Small intestine (tissue), 7 donors: ENCODE measurements around the gene KLHL25. TPM values are rescaled to one million over a fixed set of nuclear protein-coding genes. Genes with fewer than 3 reads are reported as not detected.
A peak's percentile ranks its signal among the peaks of the same experiment; 100 is the strongest.

Experiments
- DNase-seq, 2 donors: peaks; one replicate each; pipeline versions ENCODE4 v3.0.0 to v3.0.0-alpha.2; 2013
- FAIRE-seq: peaks from 2 replicates; lab custom pipeline; 2012; peaks lifted over from hg19 to GRCh38; lab: Jason Lieb, UNC
- H3K27ac ChIP-seq, 3 donors: one replicate each; pipeline ENCODE4 v1.5.1; 2013; ENCODE audit warnings: low read length in 2 of 3, mild to moderate bottlenecking in 2 of 3, control low read depth in 1 of 3, inconsistent platforms in 1 of 3, low read depth in 1 of 3, moderate library complexity in 1 of 3
- H3K27me3 ChIP-seq, 3 donors: one replicate each; pipeline ENCODE4 v1.6.1; 2013; ENCODE audit warnings: low read length in 3 of 3, inconsistent platforms in 1 of 3; ENCODE audit not compliant: control insufficient read depth in 3 of 3, insufficient read depth in 3 of 3
- H3K36me3 ChIP-seq, 3 donors: one replicate each; pipeline ENCODE4 v1.6.1; 2013; ENCODE audit warnings: low read length in 3 of 3, inconsistent platforms in 1 of 3, low read depth in 1 of 3, mild to moderate bottlenecking in 1 of 3, moderate library complexity in 1 of 3; ENCODE audit not compliant: control insufficient read depth in 3 of 3, insufficient read depth in 2 of 3
- H3K4me1 ChIP-seq, 3 donors: one replicate each; pipeline ENCODE4 v1.6.1; 2013; ENCODE audit warnings: low read length in 2 of 3, inconsistent platforms in 1 of 3, low read depth in 1 of 3, mild to moderate bottlenecking in 1 of 3, moderate library complexity in 1 of 3; ENCODE audit not compliant: control insufficient read depth in 3 of 3, insufficient read depth in 2 of 3
- H3K4me3 ChIP-seq, 3 donors: one replicate each; pipeline ENCODE4 v1.5.1; 2013; ENCODE audit warnings: low read length in 3 of 3, control low read depth in 1 of 3, inconsistent platforms in 1 of 3, low read depth in 1 of 3, mild to moderate bottlenecking in 1 of 3, moderate library complexity in 1 of 3
- H3K9me3 ChIP-seq, 2 donors: one replicate each; pipeline ENCODE4 v1.6.1; 2013; ENCODE audit warnings: low read depth in 1 of 2, low read length in 1 of 2; ENCODE audit not compliant: control insufficient read depth in 2 of 2, insufficient read depth in 1 of 2
- WGBS, 3 donors: extraction: QIAGEN DNeasy Blood & Tissue Kit; methylation state at CpG; one replicate each; pipeline ENCODE4 v1.1.7; 2013; 5-methylcytosine and 5-hydroxymethylcytosine counted together
- polyA plus RNA-seq, 4 donors: library from polyadenylated mRNA; stranded (reverse) in 3 of 4; unstranded in 1 of 4; fragments of 200-250 nt in 3 of 4; fragments of 120-200 nt in 1 of 4; gene quantifications; one replicate each; pipeline versions ENCODE4 v1.2.1 to v1.2.3, GENCODE V29; 2013
- donor health status: healthy with polysubstance abuse.
- donor health status: control.
- donor health status: control.
- donor health status: Bipolar disorder and iron deficiency.
- donor health status: healthy.

Gene KLHL25
- polyA plus RNA-seq, 4 donors, result 4.2 to 9.5 (median 7.9) TPM

- WGBS, 3 donors, result 91 to 92% (median 92%) methylated on average over 21 of the region's 21 CpGs
- Histone ChIP-seq H3K4me3 (no peak overlapping the region), H3K36me3 (peaks cover 0 to 22% (median 0%) of the 10 kb centered on the region in 3 donors), H3K9me3 (peaks cover 0 to 8% of the 10 kb centered on the region in 2 donors), H3K27me3 (no peaks in the 10 kb centered on the region), H3K4me1 (peaks cover 0 to 3% (median 0%) of the 10 kb centered on the region in 3 donors), H3K27ac (no peak overlapping the region)
- FAIRE-seq (no peak), DNase-seq (no peak)
Observed at GRCh38 chr15:85770096-85771041, 24.4 kb downstream of the KLHL25 start.

DNA sequence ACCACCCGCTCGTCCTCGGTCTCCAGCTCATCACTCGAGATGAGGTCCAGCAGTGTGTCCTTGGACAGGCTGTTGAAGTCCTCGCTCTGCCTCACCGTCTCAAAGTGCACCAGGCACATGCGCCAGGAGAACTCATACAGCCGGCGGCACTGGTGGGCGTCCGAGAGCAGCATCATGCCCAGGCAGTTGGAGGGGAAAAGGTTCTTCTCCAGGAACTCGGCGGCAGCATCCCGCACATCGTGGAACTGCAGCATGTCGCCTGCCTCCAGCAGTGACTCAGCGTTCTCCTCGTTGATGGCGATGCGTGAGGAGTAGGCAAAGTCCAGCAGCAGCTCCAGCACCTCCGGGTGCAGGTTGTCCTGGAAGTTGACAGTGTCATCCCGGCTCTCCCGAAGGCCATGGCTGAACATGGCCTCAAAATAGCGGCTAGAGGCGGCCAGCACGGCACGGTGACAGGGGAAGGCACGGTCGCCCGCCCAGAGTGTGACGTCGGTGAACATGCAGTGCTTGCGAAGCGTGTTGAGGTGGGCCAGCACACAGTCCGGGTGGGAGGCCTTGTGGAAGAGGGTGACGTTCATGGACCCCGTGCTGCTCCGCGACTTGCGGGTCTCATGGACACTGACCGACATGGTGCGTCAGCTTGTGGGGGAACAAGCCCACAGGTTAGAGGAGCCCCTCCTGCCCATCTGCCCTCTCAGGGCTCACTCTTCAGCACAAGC is 25.4 kb downstream of the KLHL25 start:
- DNase-seq (no peak), FAIRE-seq (no peak)
- H3K27ac ChIP-seq, result no peak overlapping the region
- peaks cover 0 to 27% (median 0%) of the 10 kb centered on the region in 3 donors for H3K36me3 ChIP-seq
- H3K9me3 ChIP-seq, result peaks cover 0 to 8% of the 10 kb centered on the region in 2 donors
- WGBS, 3 donors, result 96 to 97% (median 97%) methylated on average over 42 of the region's 42 CpGs
- H3K4me3 ChIP-seq, result no peak overlapping the region
- H3K27me3 ChIP-seq, result no peaks in the 10 kb centered on the region
- peaks cover 0 to 3% (median 0%) of the 10 kb centered on the region in 3 donors for H3K4me1 ChIP-seq

DNA sequence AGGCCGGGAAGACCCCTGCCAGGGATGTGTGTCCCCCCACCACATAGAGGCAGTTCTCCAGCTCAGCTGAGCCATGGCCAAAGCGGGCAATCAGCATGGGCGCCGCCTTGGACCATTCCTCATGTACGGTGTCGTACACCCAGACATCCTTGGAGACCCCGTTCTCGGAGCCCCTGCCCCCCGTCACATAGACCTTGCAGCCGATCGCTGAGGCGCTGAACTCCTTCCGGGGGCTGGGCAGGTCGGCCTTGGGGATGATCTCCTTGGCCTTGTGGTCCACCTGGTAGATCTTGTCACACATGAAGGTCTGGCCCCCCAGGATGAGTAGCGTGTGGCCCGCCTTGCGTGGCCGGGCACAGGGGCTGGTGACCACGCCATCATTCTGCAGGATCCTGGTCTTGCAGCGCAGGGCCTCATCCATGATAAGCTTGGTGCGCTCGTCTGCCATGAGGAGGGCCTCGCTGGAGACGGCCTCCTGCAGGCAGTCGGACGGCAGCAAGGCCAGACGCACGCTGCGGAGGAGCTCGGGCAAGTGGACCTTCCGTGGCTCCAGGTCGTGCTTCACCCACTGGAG is 26.0 kb downstream of the KLHL25 start:
- Histone ChIP-seq H3K27me3 (no peaks in the 10 kb centered on the region), H3K36me3 (peaks cover 0 to 32% (median 0%) of the 10 kb centered on the region in 3 donors), H3K4me3 (no peak overlapping the region), H3K4me1 (peaks cover 0 to 3% (median 0%) of the 10 kb centered on the region in 3 donors), H3K27ac (no peak overlapping the region), H3K9me3 (peaks cover 0 to 8% of the 10 kb centered on the region in 2 donors)
- FAIRE-seq, result no peak
- WGBS, 3 donors, result 97% methylated on average over 28 to 32 of the region's 32 CpGs
- DNase-seq, result no peak

DNA sequence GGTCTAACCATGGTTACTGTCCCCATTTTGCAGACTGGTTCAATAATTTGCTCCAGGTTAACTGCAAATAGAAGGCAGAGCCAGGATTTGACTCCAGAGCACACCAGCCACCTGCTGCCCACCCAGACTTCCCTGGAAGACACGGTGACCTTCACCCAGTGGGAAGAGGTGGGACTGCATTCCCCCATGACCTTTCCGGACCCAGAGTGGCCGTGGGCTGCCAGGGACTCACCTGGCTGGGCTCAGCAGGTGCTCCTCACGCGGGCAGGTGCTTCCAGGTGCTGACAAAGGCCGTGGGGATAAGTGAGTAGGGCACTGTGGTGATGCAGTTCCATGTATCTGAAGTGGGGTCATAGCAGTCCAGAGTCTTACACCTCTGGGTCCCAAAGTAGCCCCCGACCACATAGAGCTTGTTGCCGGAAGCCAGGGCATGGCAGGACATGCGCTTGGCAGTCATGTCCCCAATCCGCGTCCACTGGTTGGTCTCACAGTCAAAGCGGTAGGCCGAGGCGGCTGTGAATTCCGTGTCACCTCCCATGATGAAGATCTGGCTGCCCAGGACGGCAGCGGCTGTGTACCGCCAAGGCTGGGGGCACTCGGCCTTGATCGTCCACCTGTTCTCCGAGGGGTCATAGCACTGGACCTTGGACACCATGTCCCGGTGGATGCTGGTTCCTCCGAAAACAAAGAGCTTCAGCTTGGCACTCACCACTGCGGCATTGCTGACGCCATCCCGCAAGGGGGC is 26.8 kb downstream of the KLHL25 start:
- peaks cover 0 to 39% (median 2%) of the 10 kb centered on the region in 3 donors for H3K36me3 ChIP-seq
- FAIRE-seq (no peak), DNase-seq (no peak)
- peaks cover 0 to 8% of the 10 kb centered on the region in 2 donors for H3K9me3 ChIP-seq
- H3K4me3 ChIP-seq, result no peak overlapping the region
- WGBS, 3 donors, result 93 to 96% (median 95%) methylated on average over 26 of the region's 26 CpGs
- H3K4me1 ChIP-seq, result peaks cover 0 to 3% (median 0%) of the 10 kb centered on the region in 3 donors
- H3K27ac ChIP-seq, result no peak overlapping the region
- H3K27me3 ChIP-seq, result no peaks in the 10 kb centered on the region

- Histone ChIP-seq H3K4me3 (no peak overlapping the region), H3K9me3 (peaks cover 0 to 8% of the 10 kb centered on the region in 2 donors), H3K27ac (no peak overlapping the region), H3K27me3 (no peaks in the 10 kb centered on the region), H3K4me1 (no peaks in the 10 kb centered on the region), H3K36me3 (peaks cover 0 to 49% (median 2%) of the 10 kb centered on the region in 3 donors)
- FAIRE-seq (no peak), DNase-seq (peak in 1 of 2 donors; percentile 46)
- WGBS, 3 donors, result 84 to 89% (median 87%) methylated on average over 24 of the region's 24 CpGs
Observed at GRCh38 chr15:85766001-85766831, 28.5 kb downstream of the KLHL25 start.

- Histone ChIP-seq H3K4me1 (no peaks in the 10 kb centered on the region), H3K36me3 (peaks cover 0 to 62% (median 2%) of the 10 kb centered on the region in 3 donors), H3K4me3 (no peak overlapping the region), H3K9me3 (peaks cover 0 to 8% of the 10 kb centered on the region in 2 donors), H3K27me3 (no peaks in the 10 kb centered on the region), H3K27ac (no peak overlapping the region)
- 66 to 69% (median 68%) methylated on average over 3 of the region's 3 CpGs for WGBS, 3 donors
- FAIRE-seq (no peak), DNase-seq (no peak)
Observed at GRCh38 chr15:85764649-85765277, 30.0 kb downstream of the KLHL25 start.
